Cardiac muscle cell (in vitro differentiated cells and primary cell): ENCODE measurements around the gene OGFOD3. TPM values are rescaled to one million over a fixed set of nuclear protein-coding genes. Genes with fewer than 3 reads are reported as not detected.

Source experiments
- DNase-seq, 2 donors: peaks; one replicate each; pipeline versions ENCODE4 v3.0.0 to v3.0.0-alpha.2; 2010 to 2017; ENCODE audit warnings: low read depth in 1 of 2, low spot score in 1 of 2
- H3K27ac ChIP-seq: fragments of 200-600 bp; sonication (generic); 2 replicates; pipeline ENCODE4 v1.5.1; 2016
- H3K27me3 ChIP-seq: fragments of 200-600 bp; sonication (generic); 2 replicates; pipeline ENCODE4 v1.6.0; 2016; ENCODE audit warnings: control low read depth
- H3K36me3 ChIP-seq: fragments of 200-600 bp; sonication (generic); 2 replicates; pipeline ENCODE4 v1.5.1; 2016; ENCODE audit warnings: control low read depth
- H3K4me1 ChIP-seq: fragments of 200-600 bp; sonication (generic); 2 replicates; pipeline ENCODE4 v1.8.1; 2017; ENCODE audit warnings: low read depth, mild to moderate bottlenecking, mixed run types
- H3K4me3 ChIP-seq: fragments of 200-600 bp; sonication (generic); 2 replicates; pipeline ENCODE4 v1.5.1; 2016; ENCODE audit warnings: mild to moderate bottlenecking
- H3K9me3 ChIP-seq: fragments of 200-600 bp; sonication (generic); 2 replicates; pipeline ENCODE4 v1.5.1; 2017; ENCODE audit warnings: low read depth, mild to moderate bottlenecking, control low read depth
- CTCF ChIP-seq: IDR thresholded peaks from 2 replicates; pipeline ENCODE4 v1.5.1; 2012; ENCODE audit warnings: low read depth, mild to moderate bottlenecking, low read length
- polyA plus RNA-seq: library from polyadenylated mRNA; unstranded; fragments of >200 nt; fragmentation: Nextera tagmentation; extraction: Ambion mirVana; gene quantifications from 2 replicates; pipeline ENCODE4 v1.2.1, GENCODE V29; 2016
- total RNA-seq: library from RNA; depleted of rRNA; stranded (reverse); fragments of >200 nt; gene quantifications from 2 replicates; pipeline ENCODE4 v1.2.3, GENCODE V29; 2016

Gene OGFOD3
- total and polyA plus RNA-seq, 2 experiments from 2014 or later: 26.1 to 45.2 TPM

- H3K36me3 ChIP-seq: no peaks in the 10 kb centered on the region
- TF ChIP-seq CTCF: no peak
- no peaks in the 10 kb centered on the region for H3K27me3 ChIP-seq
- DNase-seq: no peak
- H3K4me1 ChIP-seq: no peaks in the 10 kb centered on the region
- no peaks in the 10 kb centered on the region for H3K9me3 ChIP-seq
- no peak overlapping the region for H3K4me3 ChIP-seq
- H3K27ac ChIP-seq: no peak overlapping the region
Measured at GRCh38 chr17:82410014-82410716, 8.2 kb downstream of the OGFOD3 start.

GRCh38 chr17:82408938-82409318, 9.5 kb downstream of the OGFOD3 start:
- Histone ChIP-seq H3K27ac (no peak overlapping the region), H3K4me3 (no peak overlapping the region), H3K4me1 (no peaks in the 10 kb centered on the region), H3K27me3 (no peaks in the 10 kb centered on the region), H3K36me3 (no peaks in the 10 kb centered on the region), H3K9me3 (no peaks in the 10 kb centered on the region)
- no peak for DNase-seq
- no peak for TF ChIP-seq CTCF

- Histone ChIP-seq H3K9me3 (no peaks in the 10 kb centered on the region), H3K27me3 (no peaks in the 10 kb centered on the region), H3K4me3 (no peak overlapping the region), H3K36me3 (no peaks in the 10 kb centered on the region), H3K4me1 (no peaks in the 10 kb centered on the region), H3K27ac (no peak overlapping the region)
- DNase-seq: no peak
- no peak for TF ChIP-seq CTCF
Measured at GRCh38 chr17:82408288-82408937, 10.0 kb downstream of the OGFOD3 start.

GRCh38 chr17:82407255-82407654, 11.1 kb downstream of the OGFOD3 start:
- no peak for TF ChIP-seq CTCF
- Histone ChIP-seq H3K27me3 (no peaks in the 10 kb centered on the region), H3K9me3 (no peaks in the 10 kb centered on the region), H3K4me3 (no peak overlapping the region), H3K27ac (no peak overlapping the region), H3K36me3 (no peaks in the 10 kb centered on the region), H3K4me1 (no peaks in the 10 kb centered on the region)
- no peak for DNase-seq

- Histone ChIP-seq H3K27ac (no peak overlapping the region), H3K9me3 (no peaks in the 10 kb centered on the region), H3K4me1 (no peaks in the 10 kb centered on the region), H3K36me3 (no peaks in the 10 kb centered on the region), H3K4me3 (no peak overlapping the region), H3K27me3 (no peaks in the 10 kb centered on the region)
- no peak for TF ChIP-seq CTCF
- no peak for DNase-seq
Measured at GRCh38 chr17:82406131-82406671, 12.2 kb downstream of the OGFOD3 start.
